GM21390 (cell line): ENCODE measurements around the gene FOXC1.
A peak's percentile ranks its signal among the peaks of the same experiment; 100 is the strongest.

Experiments used
- ATAC-seq: cut with Tn5 transposase; IDR thresholded peaks from one replicate; pipeline ENCODE4 v1.9.1; 2021; ENCODE audit not compliant: unreplicated experiment

The FOXC1 gene

DNA sequence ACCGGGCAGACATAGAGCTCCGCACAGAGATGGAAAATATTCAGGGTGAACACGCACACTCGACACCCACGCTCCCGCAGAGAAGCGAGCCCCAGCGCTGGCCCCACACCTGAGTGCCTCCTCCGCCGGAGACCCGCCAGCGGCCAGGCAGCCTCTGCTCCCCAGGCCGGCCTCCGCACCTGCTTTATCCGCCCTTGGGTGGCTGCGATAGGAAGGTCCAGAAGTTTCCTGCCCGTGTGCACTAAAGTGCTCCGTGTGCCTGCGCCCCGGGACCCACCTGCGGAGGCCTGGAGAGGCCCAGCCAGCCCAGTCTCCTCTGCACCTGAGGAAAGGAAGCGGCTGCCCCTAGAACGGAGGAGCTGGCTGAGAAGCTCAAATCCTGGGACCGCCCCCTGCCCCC, 10.8 kb upstream of the FOXC1 start:
- no peak for ATAC-seq

DNA sequence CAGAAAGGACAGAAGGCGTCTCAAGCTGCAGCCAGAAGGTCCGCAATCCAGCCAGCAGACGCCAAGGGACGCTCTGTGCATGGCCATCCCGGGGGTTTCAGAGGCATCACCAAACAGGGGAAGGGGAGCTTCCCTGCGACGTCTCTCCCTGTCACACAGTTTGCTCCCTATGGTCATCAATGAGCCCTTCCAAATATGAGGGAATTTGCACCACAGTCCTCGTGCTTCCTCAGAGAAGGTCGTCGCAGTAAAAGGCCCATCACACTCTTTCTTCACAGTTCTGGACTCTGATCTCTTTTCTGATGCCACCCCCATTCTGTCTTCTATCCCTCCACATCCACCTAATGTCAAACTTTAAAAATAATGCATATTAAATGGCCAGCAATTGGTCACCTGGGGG, 10.2 kb upstream of the FOXC1 start:
- ATAC-seq = no peak

DNA sequence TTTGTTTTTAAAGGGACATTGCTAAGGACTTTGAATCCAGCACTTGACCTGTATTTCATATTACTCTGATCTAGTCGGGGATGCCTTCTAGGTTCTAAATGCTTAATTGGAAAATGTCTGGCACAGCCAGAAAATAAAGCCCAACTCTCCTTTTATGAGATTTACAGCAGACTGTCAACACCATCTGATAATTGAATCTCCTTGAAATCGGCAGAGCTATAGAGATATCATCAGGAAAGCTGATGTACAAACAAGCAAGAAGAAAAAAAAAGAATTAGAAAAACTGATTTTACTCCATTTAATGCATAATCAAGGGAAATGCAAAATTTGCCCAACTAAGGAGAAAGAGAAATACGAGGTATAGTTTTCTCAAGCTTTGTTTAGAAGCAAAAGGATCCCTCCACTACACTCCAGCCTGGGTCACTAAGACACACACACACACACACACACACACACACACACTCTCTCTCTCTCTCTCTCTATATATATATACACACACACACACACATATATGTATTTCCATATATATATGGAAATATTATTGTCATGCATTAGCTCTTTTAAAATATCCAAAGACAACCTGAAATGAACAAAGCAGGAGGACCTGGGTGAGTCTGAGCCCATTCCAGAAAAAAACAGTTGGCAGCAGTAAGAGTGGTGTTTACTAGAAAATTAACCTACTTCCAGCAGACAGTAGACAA, 9.5 kb upstream of the FOXC1 start:
- ATAC-seq = no peak

DNA sequence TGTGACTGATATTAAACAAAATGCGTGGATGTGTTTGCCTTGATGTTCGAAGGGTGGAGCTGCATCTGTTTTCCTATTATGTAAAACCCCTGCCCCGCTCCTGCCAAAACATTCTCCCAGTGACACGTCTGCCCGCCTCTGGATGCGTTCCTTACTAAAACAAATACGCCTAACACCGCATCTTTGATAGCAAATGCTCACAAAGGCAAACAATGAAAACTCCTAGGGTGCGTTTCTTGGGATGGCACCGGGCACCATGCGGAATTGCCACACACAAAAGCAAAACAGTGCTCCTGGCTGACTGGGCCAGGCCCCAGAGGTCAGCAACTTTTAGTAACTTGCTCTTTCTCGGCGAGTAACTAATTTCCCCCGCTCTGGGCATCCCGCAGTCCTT, 9.0 kb upstream of the FOXC1 start:
- no peak for ATAC-seq

DNA sequence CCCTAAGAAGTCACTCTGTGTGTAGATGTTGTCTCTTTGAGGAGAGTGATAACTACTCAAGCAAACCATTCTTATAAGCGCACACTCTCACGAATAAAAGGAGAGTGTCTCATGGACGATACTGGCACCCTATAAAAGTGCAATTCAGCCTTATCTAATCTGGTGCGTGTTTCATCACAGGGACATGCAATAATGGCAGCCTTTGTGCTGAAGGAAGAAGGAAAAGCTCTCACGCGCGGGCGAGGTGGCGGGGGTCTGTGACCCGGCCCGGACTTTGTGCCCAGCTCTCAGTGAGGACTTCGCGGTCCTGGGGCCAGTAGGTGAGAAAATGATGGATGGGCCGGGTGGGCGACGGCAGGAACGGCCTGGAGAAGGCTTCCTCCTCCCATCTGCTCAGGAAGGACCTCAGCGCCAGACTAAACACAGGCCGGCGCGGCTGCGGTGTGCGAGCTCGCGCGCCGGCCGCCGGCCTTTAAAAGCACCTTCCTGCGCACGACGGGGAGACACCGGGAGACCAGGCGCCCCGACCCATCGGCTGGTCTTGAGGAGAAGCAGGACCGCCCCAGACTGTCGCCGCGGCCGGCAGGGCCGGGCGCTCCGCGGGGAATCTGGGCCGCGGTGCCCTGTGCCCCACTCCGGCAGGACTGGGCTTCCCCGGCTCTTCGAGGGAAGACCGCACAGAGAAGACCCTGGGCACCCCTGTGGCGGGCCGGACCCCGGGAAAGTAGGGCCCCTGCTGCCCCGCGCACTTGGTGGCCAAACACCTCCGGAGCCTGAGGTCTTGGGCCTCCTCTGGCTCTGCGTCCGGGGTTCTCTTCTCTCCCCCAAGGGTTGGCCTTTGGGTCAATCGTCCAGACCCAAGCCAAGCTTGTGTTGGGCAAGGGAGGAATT, 8.3 kb upstream of the FOXC1 start:
- ATAC-seq = no peak

- no peak for ATAC-seq
Measured at GRCh38 chr6:1602049-1602713, 7.5 kb upstream of the FOXC1 start.

DNA sequence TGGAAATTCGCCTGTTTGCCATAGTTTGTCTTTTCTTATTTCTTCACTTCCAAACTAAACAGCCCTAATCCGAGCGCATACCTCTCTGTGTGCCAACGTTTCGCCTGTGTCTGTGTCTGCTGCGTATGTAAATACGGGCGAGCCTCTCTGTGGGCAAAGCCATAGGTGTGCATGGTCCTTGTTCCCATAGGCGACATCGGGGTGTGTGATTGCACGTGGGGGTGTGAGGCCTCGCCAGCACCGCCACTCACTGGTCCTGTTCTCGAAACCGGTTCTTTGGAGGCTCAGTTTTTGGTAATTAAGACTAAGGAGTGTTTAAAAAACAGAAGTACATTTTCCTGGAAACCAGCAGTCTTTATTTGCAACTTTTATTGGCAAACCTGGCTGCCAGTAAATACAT, 6.0 kb upstream of the FOXC1 start:
- ATAC-seq = no peak

DNA sequence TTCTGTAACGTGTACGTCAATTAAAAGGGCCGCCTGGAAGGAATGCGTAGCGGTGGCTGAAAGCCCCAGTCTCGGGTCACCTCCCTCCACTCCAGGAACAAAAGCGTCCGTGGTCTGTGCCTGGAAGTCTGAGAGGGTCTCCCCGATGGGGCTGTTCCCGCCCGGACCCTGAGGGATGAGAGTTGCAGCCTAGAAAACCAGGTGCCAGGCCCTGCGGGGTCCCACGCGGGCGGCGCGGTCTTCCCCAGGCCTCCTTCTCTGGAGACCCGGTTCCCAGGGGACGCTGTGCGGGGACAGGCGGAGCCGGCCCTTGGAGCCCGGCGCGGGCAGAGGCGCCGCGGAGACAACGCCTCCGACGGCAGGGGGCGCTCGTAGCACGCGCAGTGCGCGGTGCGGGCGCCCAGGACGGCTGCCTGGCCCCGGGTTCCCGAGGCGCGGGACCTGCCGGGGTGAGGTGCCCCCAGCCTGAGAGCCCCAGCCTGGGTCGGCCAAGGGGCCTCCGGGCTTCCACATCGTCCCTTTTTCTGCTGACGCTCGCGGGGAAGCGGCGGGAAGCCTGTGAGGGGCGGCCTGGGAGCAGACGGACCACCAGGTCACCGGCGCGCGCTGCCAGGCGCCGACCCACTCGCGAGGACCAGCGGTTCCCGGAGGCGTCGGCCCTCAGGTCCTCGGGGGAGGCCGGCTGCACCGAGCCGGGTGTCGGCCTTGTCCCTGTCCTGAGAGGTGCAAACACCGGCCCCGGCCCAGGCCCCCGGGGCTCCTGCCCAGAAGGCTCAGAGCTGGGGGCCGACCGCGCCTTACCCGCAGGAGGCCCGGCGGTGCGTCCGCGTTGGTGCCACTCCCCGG, 5.3 kb upstream of the FOXC1 start:
- ATAC-seq = peak; percentile 58

DNA sequence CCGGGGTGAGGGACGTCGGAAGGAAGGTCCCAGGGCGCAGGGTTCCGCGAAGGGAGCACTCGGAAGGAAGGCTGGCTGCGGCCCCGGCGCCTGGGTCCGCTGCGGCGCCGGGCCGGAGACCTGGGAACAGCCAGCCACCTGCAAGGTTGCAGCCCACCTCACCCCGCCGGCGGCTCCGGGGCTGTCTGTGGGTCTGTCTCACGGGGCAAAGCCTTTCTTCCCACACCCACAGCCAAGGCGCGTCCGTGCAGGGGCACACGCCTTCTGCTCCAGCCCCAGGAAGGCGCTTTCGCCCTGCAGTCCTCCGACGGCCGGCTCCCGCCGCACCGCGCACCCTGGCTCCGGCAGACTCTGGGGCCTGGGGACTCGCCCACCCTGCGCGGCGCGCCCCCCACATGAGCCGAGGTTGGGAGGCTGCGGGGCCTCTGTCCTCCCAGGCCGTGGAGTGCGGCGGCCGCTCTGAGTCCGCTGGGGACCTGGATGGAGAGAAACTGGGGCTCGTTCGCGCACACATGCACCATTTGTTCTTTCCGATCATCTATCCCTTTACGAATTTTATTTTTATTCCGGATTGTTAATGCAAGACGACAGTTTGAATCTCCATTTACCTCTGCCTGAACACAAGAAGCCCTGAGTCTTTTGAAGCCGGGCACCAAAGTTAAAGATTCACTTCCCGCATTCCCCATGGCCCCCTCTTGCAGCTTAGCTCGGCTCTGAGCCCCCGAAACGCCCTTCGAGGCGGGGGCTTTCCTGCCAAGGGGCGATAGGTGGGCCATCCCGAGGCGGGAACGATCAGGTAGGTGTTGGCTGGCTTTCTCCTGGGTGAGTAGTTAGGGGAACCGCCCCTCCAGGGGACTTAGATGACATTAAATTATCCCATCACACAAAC, 4.5 kb upstream of the FOXC1 start:
- no peak for ATAC-seq

GRCh38 chr6:1605893-1606779, 3.6 kb upstream of the FOXC1 start:
- ATAC-seq = no peak

- no peak for ATAC-seq
Measured at GRCh38 chr6:1606780-1607515, 2.8 kb upstream of the FOXC1 start.

DNA sequence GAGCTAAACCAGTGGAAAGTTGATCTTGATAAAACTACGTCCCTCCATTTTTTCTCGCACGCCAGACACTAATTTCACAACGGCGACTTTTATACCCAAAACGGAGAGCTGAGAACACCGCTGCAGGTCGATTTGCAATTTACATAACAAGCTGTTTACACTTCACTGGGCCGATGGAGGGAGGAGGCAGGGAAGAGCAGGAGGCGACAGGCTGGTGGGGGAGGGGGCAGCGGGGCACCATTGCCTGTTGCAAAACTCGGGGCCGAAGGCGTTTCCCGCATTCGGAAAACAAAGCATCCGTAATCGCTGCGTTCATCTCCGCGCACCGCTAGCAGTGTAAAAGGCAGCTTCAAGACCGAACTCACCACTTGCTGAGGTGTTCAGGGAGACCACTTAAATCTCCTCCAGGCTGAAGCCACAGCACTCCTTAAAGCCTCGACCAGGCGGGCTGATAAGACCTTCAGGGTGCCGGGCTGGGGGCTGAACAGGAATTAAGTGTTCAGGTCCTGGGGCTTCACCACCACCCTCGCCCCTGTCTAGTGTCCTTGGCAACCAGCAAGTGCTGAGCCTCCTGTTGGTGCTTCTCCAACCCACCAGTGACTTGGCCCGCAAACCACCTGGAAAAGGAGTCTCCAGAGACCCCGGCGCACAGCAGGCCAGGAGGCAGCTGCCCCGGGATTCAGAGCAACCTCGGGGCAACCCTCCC, 2.0 kb upstream of the FOXC1 start:
- no peak for ATAC-seq

- ATAC-seq = no peak
Measured at GRCh38 chr6:1608222-1609040, 1.3 kb upstream of the FOXC1 start.

DNA sequence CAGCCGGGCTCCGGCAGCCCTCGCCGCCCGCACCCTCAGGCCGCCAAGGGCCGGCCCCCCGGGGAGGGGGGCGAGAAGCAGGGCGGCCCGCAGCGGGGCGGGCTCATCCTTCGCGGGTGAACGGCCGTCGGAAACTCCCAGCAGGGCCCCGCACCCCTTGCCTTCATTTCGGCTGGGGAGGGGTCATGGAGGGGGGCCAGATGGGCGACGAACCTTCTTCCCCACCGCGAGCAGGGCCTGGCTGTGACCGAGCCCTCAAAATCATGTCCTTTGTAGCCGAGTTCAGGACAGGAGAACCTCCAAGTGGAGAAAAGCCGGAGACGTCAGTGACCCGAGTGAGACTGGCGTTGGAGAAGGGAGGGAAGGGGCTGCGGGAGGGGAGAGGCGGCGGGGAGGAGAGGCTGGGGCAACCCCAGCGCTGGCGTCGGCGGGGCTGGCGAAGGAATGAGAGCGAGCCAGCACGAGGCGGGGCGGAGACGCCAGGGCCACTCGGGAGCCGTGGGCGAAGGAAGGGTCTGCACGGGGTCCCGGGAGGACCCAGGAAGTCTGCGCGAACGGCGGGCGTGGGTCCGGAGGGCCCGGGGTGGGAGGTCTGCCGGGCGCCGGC, 571 bp upstream of the FOXC1 start:
- no peak for ATAC-seq

DNA sequence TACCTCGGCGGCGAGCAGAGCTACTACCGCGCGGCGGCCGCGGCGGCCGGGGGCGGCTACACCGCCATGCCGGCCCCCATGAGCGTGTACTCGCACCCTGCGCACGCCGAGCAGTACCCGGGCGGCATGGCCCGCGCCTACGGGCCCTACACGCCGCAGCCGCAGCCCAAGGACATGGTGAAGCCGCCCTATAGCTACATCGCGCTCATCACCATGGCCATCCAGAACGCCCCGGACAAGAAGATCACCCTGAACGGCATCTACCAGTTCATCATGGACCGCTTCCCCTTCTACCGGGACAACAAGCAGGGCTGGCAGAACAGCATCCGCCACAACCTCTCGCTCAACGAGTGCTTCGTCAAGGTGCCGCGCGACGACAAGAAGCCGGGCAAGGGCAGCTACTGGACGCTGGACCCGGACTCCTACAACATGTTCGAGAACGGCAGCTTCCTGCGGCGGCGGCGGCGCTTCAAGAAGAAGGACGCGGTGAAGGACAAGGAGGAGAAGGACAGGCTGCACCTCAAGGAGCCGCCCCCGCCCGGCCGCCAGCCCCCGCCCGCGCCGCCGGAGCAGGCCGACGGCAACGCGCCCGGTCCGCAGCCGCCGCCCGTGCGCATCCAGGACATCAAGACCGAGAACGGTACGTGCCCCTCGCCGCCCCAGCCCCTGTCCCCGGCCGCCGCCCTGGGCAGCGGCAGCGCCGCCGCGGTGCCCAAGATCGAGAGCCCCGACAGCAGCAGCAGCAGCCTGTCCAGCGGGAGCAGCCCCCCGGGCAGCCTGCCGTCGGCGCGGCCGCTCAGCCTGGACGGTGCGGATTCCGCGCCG, 994 bp downstream of the FOXC1 start:
- peak; percentile 27 for ATAC-seq

DNA sequence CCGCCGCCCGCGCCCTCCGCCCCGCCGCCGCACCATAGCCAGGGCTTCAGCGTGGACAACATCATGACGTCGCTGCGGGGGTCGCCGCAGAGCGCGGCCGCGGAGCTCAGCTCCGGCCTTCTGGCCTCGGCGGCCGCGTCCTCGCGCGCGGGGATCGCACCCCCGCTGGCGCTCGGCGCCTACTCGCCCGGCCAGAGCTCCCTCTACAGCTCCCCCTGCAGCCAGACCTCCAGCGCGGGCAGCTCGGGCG, 1.5 kb downstream of the FOXC1 start:
- ATAC-seq = no peak
